LNCaP clone FGC (cell line): ENCODE results near the gene XIAP.
A peak's percentile ranks its signal among the peaks of the same experiment; 100 is the strongest.
"Not testable (repeated sequence)": the region's sequence is repeated elsewhere in the genome, so short reads cannot be mapped to it uniquely, and the experiment has no call there.

ENCODE experiments used
- DNase-seq: peaks from one replicate; pipeline ENCODE4 v3.0.0-alpha.2; 2011; ENCODE audit warnings: low read depth
- H3K4me3 ChIP-seq: 2 replicates; pipeline ENCODE4 v1.5.1; 2011; ENCODE audit warnings: mild to moderate bottlenecking, low read depth, low read length, control low read depth
- TF ChIP-seq, protein P1 (sequence below): IDR thresholded peaks from 2 replicates; pipeline ENCODE4 v1.5.1; 2012; ENCODE audit warnings: mild to moderate bottlenecking; ENCODE audit not compliant: control insufficient read depth, insufficient read depth; ENCODE audit errors: extremely low read depth

The XIAP gene

DNA sequence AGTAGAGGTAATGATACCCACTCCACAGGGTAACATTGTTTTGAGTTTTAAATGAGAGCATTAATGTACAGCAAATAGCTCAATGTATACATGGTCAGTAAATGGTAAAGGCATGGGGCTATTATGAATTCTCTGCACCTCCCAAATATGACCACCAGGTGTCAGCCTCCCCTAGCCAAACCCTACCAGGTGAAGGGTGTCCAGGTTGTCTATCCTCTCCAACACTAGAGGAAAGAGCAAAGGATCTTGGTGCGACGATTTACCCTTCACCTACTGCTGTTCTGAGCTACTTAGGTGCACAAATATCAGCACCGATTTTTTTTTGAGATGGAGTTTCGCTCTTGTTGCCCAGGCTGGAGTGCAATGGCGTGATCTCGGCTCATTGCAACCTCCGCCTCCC lies 26.5 kb upstream of the XIAP start:
- DNase-seq, result peak; percentile 30
- H3K4me3 ChIP-seq, result no peak overlapping the region
- TF ChIP-seq, protein P1, sequence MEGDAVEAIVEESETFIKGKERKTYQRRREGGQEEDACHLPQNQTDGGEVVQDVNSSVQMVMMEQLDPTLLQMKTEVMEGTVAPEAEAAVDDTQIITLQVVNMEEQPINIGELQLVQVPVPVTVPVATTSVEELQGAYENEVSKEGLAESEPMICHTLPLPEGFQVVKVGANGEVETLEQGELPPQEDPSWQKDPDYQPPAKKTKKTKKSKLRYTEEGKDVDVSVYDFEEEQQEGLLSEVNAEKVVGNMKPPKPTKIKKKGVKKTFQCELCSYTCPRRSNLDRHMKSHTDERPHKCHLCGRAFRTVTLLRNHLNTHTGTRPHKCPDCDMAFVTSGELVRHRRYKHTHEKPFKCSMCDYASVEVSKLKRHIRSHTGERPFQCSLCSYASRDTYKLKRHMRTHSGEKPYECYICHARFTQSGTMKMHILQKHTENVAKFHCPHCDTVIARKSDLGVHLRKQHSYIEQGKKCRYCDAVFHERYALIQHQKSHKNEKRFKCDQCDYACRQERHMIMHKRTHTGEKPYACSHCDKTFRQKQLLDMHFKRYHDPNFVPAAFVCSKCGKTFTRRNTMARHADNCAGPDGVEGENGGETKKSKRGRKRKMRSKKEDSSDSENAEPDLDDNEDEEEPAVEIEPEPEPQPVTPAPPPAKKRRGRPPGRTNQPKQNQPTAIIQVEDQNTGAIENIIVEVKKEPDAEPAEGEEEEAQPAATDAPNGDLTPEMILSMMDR, result peak; percentile 71

GRCh38 chrX:123834116-123834515 lies 25.7 kb upstream of the XIAP start:
- TF ChIP-seq, protein P1, result no peak
- DNase-seq, result no peak
- H3K4me3 ChIP-seq, result no peak overlapping the region

GRCh38 chrX:123835661-123836371 lies 24.0 kb upstream of the XIAP start:
- no peak for DNase-seq
- TF ChIP-seq, protein P1, result no peak
- no peak overlapping the region for H3K4me3 ChIP-seq

DNA sequence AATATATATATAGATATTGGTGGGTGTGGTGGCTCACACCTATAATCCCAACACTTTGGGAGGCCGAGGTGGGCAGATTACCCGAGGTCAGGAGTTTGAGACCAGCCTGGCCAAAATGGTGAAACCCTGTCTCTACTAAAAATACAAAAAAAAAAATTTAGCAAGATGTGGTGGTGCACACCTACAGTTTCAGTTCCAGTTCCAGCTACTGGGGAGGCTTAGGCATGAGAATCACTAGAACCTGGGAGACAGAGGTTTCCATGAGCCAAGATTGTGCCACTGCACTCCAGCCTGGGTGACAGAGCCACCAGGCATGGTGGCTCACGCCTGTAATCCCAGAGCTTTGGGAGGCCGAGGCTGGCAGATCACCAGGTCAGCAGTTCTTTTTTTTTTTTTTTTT lies 14.7 kb upstream of the XIAP start:
- not testable (repeated sequence) for DNase-seq, H3K4me3 ChIP-seq

DNA sequence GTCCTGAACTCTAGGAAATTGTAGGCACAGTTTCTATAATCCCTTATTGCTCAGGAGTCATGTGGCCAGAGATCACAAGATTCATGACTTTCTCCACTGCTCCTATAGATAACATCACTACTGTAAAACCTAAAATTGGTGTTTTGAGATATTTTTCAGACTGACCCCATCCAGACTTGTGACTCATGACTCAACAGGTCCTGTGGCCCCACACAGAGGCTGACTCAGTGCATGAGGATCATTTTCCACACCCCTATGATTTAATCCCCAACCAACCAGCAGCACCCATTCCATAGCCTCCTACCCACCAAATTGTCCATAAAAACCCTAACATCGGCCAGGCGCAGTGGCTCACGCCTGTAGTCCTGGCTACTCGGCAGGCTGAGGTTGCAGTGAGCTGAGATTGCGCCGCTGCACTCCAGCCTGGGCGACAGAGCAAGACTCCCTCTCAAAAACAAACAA lies 13.2 kb upstream of the XIAP start:
- no peak for DNase-seq
- TF ChIP-seq, protein P1, result no peak
- no peak overlapping the region for H3K4me3 ChIP-seq

DNA sequence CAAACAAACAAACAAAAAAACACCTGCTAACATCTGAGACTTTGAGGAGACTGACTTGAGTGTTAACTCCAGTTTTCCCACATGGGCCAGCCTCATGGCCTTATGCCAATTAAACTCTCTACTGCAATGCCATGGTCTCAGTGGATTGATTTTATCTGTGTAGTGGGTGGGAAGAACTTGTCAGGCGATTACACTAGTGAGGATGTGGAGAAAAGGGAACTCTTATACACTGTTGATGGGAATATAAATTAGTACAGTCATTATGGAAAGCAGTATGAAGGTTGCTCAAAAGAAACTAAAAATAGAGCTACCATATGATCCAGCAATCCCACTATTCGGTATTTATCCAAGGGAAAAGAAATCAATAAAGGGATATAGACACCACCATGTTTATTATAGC lies 12.8 kb upstream of the XIAP start:
- no peak overlapping the region for H3K4me3 ChIP-seq
- DNase-seq, result no peak
- TF ChIP-seq, protein P1, result no peak

DNA sequence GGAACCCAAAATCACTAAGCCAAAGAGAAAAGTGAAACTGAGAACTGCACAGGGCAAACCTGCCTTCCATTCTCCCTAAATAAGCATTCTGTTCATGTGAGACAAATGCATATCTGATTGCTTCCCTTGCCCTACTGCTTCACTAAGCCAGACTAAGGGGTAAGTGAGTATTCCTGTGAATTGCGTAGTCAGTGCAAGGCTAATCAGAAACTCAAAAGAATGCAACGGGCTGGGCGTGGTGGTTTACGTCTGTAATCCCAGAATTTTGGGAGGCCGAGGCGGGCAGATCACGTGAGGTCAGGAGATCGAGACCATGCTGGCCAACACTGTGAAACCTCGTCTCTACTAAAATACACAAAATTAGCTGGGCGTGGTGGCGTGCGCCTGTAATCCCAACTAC lies 10.8 kb upstream of the XIAP start:
- TF ChIP-seq, protein P1, result no peak
- DNase-seq, result no peak
- H3K4me3 ChIP-seq, result no peak overlapping the region

DNA sequence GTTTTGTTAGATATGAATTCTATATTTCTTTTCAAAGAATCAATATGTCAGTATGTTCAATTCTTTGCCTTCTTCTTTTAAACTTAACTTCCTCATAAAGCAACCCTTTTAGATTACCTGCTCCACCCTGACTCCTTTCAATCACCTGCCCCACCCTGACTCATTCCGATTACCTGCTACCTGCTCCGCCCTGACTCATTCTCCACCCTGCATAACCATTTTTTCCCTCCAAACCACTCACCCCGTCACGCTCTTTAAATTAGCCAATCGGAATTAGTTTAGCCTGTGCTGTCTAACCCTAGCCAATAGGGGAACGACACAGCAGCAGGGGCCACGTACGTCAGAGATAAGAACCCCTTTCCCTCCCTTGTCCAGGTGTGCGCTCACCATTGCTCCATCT lies 9.9 kb upstream of the XIAP start:
- H3K4me3 ChIP-seq, DNase-seq: not testable (repeated sequence)
